Kidney (tissue), 14 donors: ENCODE data around the gene ZNF747. TPM values are rescaled to one million over a fixed set of nuclear protein-coding genes. Genes with fewer than 3 reads are reported as not detected.

Experiments used
- DNase-seq, 5 donors: peaks; one replicate each; pipeline ENCODE4 v3.0.0-alpha.2; 2013 to 2020
- FAIRE-seq: peaks from 2 replicates; lab custom pipeline; 2012; peaks lifted over from hg19 to GRCh38; lab: Jason Lieb, UNC
- H3K27ac ChIP-seq, 2 donors: one replicate each; pipeline ENCODE4 v1.7.0; 2013; ENCODE audit warnings: low read depth in 2 of 2, low read length in 2 of 2, inconsistent platforms in 1 of 2
- H3K27me3 ChIP-seq: one replicate; pipeline ENCODE4 v1.7.1; 2013; ENCODE audit warnings: low read length, inconsistent platforms; ENCODE audit not compliant: control insufficient read depth, insufficient read depth
- H3K36me3 ChIP-seq, 3 donors: one replicate each; pipeline versions ENCODE4 v1.7.0 to v1.7.1; 2013; ENCODE audit warnings: low read length in 3 of 3, control low read depth in 1 of 3, inconsistent platforms in 1 of 3; ENCODE audit not compliant: insufficient read depth in 3 of 3, control insufficient read depth in 2 of 3
- H3K4me1 ChIP-seq, 3 donors: one replicate each; pipeline versions ENCODE4 v1.7.0 to v1.7.1; 2013; ENCODE audit warnings: low read length in 3 of 3, inconsistent platforms in 1 of 3, low read depth in 1 of 3; ENCODE audit not compliant: control insufficient read depth in 2 of 3, insufficient read depth in 2 of 3
- H3K4me3 ChIP-seq, 3 donors: one replicate each; pipeline versions ENCODE4 v1.7.0 to v1.8.1; 2013; ENCODE audit warnings: low read length in 3 of 3, control low read depth in 1 of 3, inconsistent platforms in 1 of 3
- H3K9ac ChIP-seq, 3 donors: one replicate each; pipeline versions ENCODE4 v1.7.0 to v1.7.1; 2013; ENCODE audit warnings: low read length in 3 of 3, control low read depth in 1 of 3, inconsistent platforms in 1 of 3
- H3K9me3 ChIP-seq, 3 donors: one replicate each; pipeline versions ENCODE4 v1.7.0 to v1.7.1; 2013; ENCODE audit warnings: low read length in 3 of 3, control low read depth in 1 of 3, inconsistent platforms in 1 of 3; ENCODE audit not compliant: control insufficient read depth in 2 of 3, insufficient read depth in 1 of 3
- CTCF ChIP-seq: IDR thresholded peaks from 3 replicates; pipeline ENCODE4 v1.5.1; 2012; ENCODE audit warnings: mild to moderate bottlenecking, moderate library complexity, borderline replicate concordance; ENCODE audit not compliant: insufficient read depth; ENCODE audit errors: extremely low read depth
- intact Hi-C: fragments of 100-400 bp; cut with DNase I; formaldehyde crosslinking; loops from one replicate; pipeline ENCODE4 v1.11.1; 2022
- polyA plus RNA-seq: library from polyadenylated mRNA; stranded (reverse); fragments of 350-450 nt; fragmentation: Illumina TruSeq; extraction: RNeasy Lipid Tissue Mini Kit (QIAGEN cat#74804); gene quantifications from one replicate; pipeline ENCODE4 v1.2.3, GENCODE V29; 2014; ENCODE audit warnings: low read depth, low replicate concordance; ENCODE audit not compliant: insufficient read depth
- total RNA-seq: library from RNA; stranded (reverse); fragmentation: NEBNext Ultra II Directional; extraction: Animal tissue kit (Norgen Biotek cat#: 25700); gene quantifications from one replicate; pipeline ENCODE4 v1.2.1, GENCODE V29; 2021
- donor health status: control.
- donor health status: control.
- donor health status: control.
- donor health status: control.
- donor health status: control.
- donor health status: DM: yes; HTN: yes; CAD: no.
- donor health status: Normal renal cell carcinoma (clear cell type).

ZNF747 gene
- total and polyA plus RNA-seq, 2 donors from 2014 or later, result 10.1 to 11.6 TPM

DNA sequence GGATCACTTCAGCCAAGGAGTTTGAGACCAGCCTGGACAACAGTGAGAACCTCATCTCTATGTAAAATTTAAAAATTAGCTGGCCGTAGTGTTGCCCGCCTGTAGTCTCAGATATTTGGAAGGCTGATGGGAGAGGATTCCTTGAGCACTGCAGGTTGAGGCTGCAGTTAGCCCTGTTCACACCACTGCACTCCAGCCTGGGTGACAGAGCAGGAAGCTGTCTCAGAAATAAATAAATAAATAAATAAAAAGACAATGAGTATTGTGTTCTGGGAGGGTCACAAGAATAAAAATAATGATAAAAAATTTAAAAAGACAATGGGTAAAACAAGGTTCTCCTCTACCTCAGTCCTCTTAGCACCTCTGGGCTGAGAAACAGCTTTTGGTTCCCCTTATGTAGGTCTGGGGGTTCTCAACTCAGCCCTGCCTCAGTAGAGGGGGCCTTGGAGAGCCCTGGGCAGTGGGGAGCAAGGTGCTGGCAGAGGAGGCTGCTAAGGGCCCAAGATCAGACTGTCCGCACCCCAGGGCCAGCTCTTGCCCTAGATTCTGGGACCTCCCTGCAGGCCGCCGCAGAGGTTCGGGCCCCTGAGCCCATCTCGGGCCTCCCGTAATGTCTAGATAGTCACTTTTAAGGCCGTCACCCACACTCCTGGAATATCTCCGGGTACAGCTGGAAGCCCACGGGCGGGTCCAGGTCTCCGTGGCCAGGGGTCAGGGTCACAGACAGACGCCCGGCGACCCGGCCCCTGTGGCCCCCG lies 20.1 kb upstream of the ZNF747 start:
- H3K27ac ChIP-seq, result no peak overlapping the region
- H3K36me3 ChIP-seq, result peaks cover 0 to 9% (median 6%) of the 10 kb centered on the region in 3 donors
- no peak overlapping the region for H3K9ac ChIP-seq
- no peaks in the 10 kb centered on the region for H3K9me3 ChIP-seq
- no peak for TF ChIP-seq CTCF
- intact Hi-C loops, result no loop called here
- no peak overlapping the region for H3K4me3 ChIP-seq
- DNase-seq, result no peak
- FAIRE-seq, result no peak
- H3K4me1 ChIP-seq, result peaks cover 0 to 2% (median 0%) of the 10 kb centered on the region in 3 donors
- no peaks in the 10 kb centered on the region for H3K27me3 ChIP-seq

DNA sequence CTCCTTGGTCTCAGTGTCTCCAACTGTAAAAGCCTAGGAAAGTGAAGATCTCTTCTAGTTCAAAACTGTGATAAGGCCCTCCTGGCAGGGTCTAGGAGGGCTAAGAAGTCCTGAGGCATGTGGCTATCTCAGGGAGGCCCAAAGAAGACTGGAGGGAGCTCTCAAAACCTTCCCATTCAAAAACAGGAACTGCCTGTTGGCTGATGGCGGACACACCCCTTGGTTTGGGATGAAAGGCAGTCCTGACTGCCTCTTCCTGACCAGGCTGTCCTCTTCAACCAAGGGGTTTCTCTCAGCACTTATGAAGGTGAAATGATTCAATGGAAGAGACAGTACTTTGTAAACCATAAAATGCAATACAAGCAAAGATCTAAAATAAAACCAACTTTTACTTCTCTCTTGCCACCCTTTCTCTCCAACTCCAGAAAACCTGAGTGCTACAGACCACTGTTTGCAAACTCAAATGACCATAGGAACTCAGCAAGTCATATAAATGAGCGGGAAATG lies 18.8 kb upstream of the ZNF747 start:
- FAIRE-seq, result no peak

GRCh38 chr16:30552956-30553355 lies 18.3 kb upstream of the ZNF747 start:
- no peak for FAIRE-seq
- H3K27ac ChIP-seq, result no peak overlapping the region

More for the DNA sequence above, 18.8 kb upstream of the ZNF747 start:
- Histone ChIP-seq H3K27ac (no peak overlapping the region), H3K9ac (no peak overlapping the region), H3K9me3 (no peaks in the 10 kb centered on the region), H3K4me1 (peaks cover 0 to 2% (median 0%) of the 10 kb centered on the region in 3 donors), H3K4me3 (no peak overlapping the region), H3K27me3 (no peaks in the 10 kb centered on the region), H3K36me3 (peaks cover 0 to 9% (median 6%) of the 10 kb centered on the region in 3 donors)
- no peak for TF ChIP-seq CTCF
- no peak for DNase-seq
- intact Hi-C loops, result no loop called here

More at GRCh38 chr16:30552956-30553355, 18.3 kb upstream of the ZNF747 start:
- no peaks in the 10 kb centered on the region for H3K9me3 ChIP-seq
- no peak overlapping the region for H3K9ac ChIP-seq
- H3K4me1 ChIP-seq, result peaks cover 0 to 2% (median 0%) of the 10 kb centered on the region in 3 donors
- no peak overlapping the region for H3K4me3 ChIP-seq
- peaks cover 0 to 9% (median 6%) of the 10 kb centered on the region in 3 donors for H3K36me3 ChIP-seq
- intact Hi-C loops, result no loop called here
- no peak for DNase-seq
- TF ChIP-seq CTCF, result no peak
- no peaks in the 10 kb centered on the region for H3K27me3 ChIP-seq
